A204.1 (cell line): Measurements from ENCODE around the gene FGF5.
"Not testable (repeated sequence)": the region's sequence is repeated elsewhere in the genome, so short reads cannot be mapped to it uniquely, and the experiment has no call there.

Experiments
- FAIRE-seq: peaks from 2 replicates; lab custom pipeline; 2012; peaks lifted over from hg19 to GRCh38; lab: Jason Lieb, UNC

The FGF5 gene

GRCh38 chr4:80295826-80296225 lies 29.4 kb downstream of the FGF5 start:
- FAIRE-seq: no peak

GRCh38 chr4:80301884-80302283 lies 35.4 kb downstream of the FGF5 start:
- FAIRE-seq: no peak

- FAIRE-seq: no peak
Observed at GRCh38 chr4:80302616-80303223, 36.3 kb downstream of the FGF5 start.

GRCh38 chr4:80305466-80305865 lies 39.0 kb downstream of the FGF5 start:
- FAIRE-seq: no peak

GRCh38 chr4:80306260-80306659 lies 39.8 kb downstream of the FGF5 start:
- no peak for FAIRE-seq

- no peak for FAIRE-seq
Observed at GRCh38 chr4:80307183-80307735, 40.8 kb downstream of the FGF5 start.

GRCh38 chr4:80307774-80308465 lies 41.5 kb downstream of the FGF5 start:
- no peak for FAIRE-seq

- no peak for FAIRE-seq
Observed at GRCh38 chr4:80308466-80308822, 42.0 kb downstream of the FGF5 start.

GRCh38 chr4:80309294-80310004 lies 43.0 kb downstream of the FGF5 start:
- no peak for FAIRE-seq

- no peak for FAIRE-seq
Observed at GRCh38 chr4:80311130-80311529, 44.7 kb downstream of the FGF5 start.

- no peak for FAIRE-seq
Observed at GRCh38 chr4:80312124-80312523, 45.7 kb downstream of the FGF5 start.

GRCh38 chr4:80313627-80314026 lies 47.2 kb downstream of the FGF5 start:
- FAIRE-seq: no peak

GRCh38 chr4:80315848-80316247 lies 49.4 kb downstream of the FGF5 start:
- not testable (repeated sequence) for FAIRE-seq

- FAIRE-seq: no peak
Observed at GRCh38 chr4:80321341-80321740, 54.9 kb downstream of the FGF5 start.

- FAIRE-seq: no peak
Observed at GRCh38 chr4:80321776-80322175, 55.3 kb downstream of the FGF5 start.

GRCh38 chr4:80322716-80323115 lies 56.3 kb downstream of the FGF5 start:
- FAIRE-seq: no peak

- no peak for FAIRE-seq
Observed at GRCh38 chr4:80324171-80324570, 57.7 kb downstream of the FGF5 start.

GRCh38 chr4:80331693-80332092 lies 65.2 kb downstream of the FGF5 start:
- FAIRE-seq: no peak

- no peak for FAIRE-seq
Observed at GRCh38 chr4:80333121-80333520, 66.7 kb downstream of the FGF5 start.

GRCh38 chr4:80334568-80334967 lies 68.1 kb downstream of the FGF5 start:
- no peak for FAIRE-seq

GRCh38 chr4:80335226-80335553 lies 68.7 kb downstream of the FGF5 start:
- FAIRE-seq: no peak

- FAIRE-seq: no peak
Observed at GRCh38 chr4:80335554-80336358, 69.3 kb downstream of the FGF5 start, which contains the start of gene CFAP299. TSS of gene CFAP299 (plus strand) at chr4:80335730.

GRCh38 chr4:80336582-80336981 lies 70.1 kb downstream of the FGF5 start:
- no peak for FAIRE-seq
